ENCODE measurements around the gene NFATC1. TPM values are rescaled to one million over a fixed set of nuclear protein-coding genes. Genes with fewer than 3 reads are reported as not detected.

Gene NFATC1
- total RNA-seq, 1 donor from 2014 or later = 5.6 TPM

GRCh38 chr18:79409313-79409712 is 13.6 kb downstream of the NFATC1 start:
- no peaks in the 10 kb centered on the region for H3K9me3 Mint-ChIP-seq (ENCODE audit: low read depth)
- H3K4me3 Mint-ChIP-seq (ENCODE audit: low read depth) = no peak overlapping the region
- peaks cover 4% of the 10 kb centered on the region for H3K36me3 Mint-ChIP-seq (ENCODE audit: insufficient read depth)
- H3K4me1 Mint-ChIP-seq (ENCODE audit: low read depth) = peaks cover 2% of the 10 kb centered on the region
- peaks cover 14% of the 10 kb centered on the region for H3K27me3 Mint-ChIP-seq
- H3K27ac Mint-ChIP-seq = no peak overlapping the region
- no peak for DNase-seq (ENCODE audit: low spot score, unreplicated experiment)
- TF ChIP-seq CTCF (IDR thresholded peaks at IDR 0.05; ENCODE audit: unreplicated experiment) = no peak

GRCh38 chr18:79410171-79410641 is 14.5 kb downstream of the NFATC1 start:
- TF ChIP-seq CTCF (IDR thresholded peaks at IDR 0.05; ENCODE audit: unreplicated experiment) = no peak
- no peak for DNase-seq (ENCODE audit: low spot score, unreplicated experiment)
- Mint-ChIP-seq H3K9me3 (ENCODE audit: low read depth) (no peaks in the 10 kb centered on the region), H3K27me3 (peaks cover 9% of the 10 kb centered on the region), H3K4me1 (ENCODE audit: low read depth) (peaks cover 2% of the 10 kb centered on the region), H3K27ac (no peak overlapping the region), H3K4me3 (ENCODE audit: low read depth) (no peak overlapping the region), H3K36me3 (ENCODE audit: insufficient read depth) (peaks cover 4% of the 10 kb centered on the region)

GRCh38 chr18:79410731-79411613 is 15.2 kb downstream of the NFATC1 start:
- Mint-ChIP-seq H3K9me3 (ENCODE audit: low read depth) (no peaks in the 10 kb centered on the region), H3K27me3 (peaks cover 6% of the 10 kb centered on the region), H3K4me3 (ENCODE audit: low read depth) (no peak overlapping the region), H3K27ac (no peak overlapping the region), H3K36me3 (ENCODE audit: insufficient read depth) (peaks cover 4% of the 10 kb centered on the region), H3K4me1 (ENCODE audit: low read depth) (peaks cover 2% of the 10 kb centered on the region)
- TF ChIP-seq CTCF (IDR thresholded peaks at IDR 0.05; ENCODE audit: unreplicated experiment) = no peak
- DNase-seq (ENCODE audit: low spot score, unreplicated experiment) = no peak

- DNase-seq (ENCODE audit: low spot score, unreplicated experiment) = no peak
- H3K9me3 Mint-ChIP-seq (ENCODE audit: low read depth) = no peaks in the 10 kb centered on the region
- H3K27me3 Mint-ChIP-seq = peaks cover 5% of the 10 kb centered on the region
- H3K27ac Mint-ChIP-seq = no peak overlapping the region
- H3K36me3 Mint-ChIP-seq (ENCODE audit: insufficient read depth) = peaks cover 4% of the 10 kb centered on the region
- TF ChIP-seq CTCF (IDR thresholded peaks at IDR 0.05; ENCODE audit: unreplicated experiment) = no peak
- peaks cover 2% of the 10 kb centered on the region for H3K4me1 Mint-ChIP-seq (ENCODE audit: low read depth)
- no peak overlapping the region for H3K4me3 Mint-ChIP-seq (ENCODE audit: low read depth)
These were observed 16.1 kb downstream of the NFATC1 start for GRCh38 chr18:79411614-79412526.

- H3K27ac Mint-ChIP-seq = no peak overlapping the region
- H3K4me1 Mint-ChIP-seq (ENCODE audit: low read depth) = no peaks in the 10 kb centered on the region
- DNase-seq (ENCODE audit: low spot score, unreplicated experiment) = no peak
- no peak for TF ChIP-seq CTCF (IDR thresholded peaks at IDR 0.05; ENCODE audit: unreplicated experiment)
- H3K36me3 Mint-ChIP-seq (ENCODE audit: insufficient read depth) = peaks cover 3% of the 10 kb centered on the region
- H3K9me3 Mint-ChIP-seq (ENCODE audit: low read depth) = no peaks in the 10 kb centered on the region
- peaks cover 5% of the 10 kb centered on the region for H3K27me3 Mint-ChIP-seq
- no peak overlapping the region for H3K4me3 Mint-ChIP-seq (ENCODE audit: low read depth)
These were observed 17.3 kb downstream of the NFATC1 start for GRCh38 chr18:79413025-79413424.

Measured in progenitor cell of endocrine pancreas (in vitro differentiated cells).